ENCODE measurements around the gene SPIRE2. TPM values are rescaled to one million over a fixed set of nuclear protein-coding genes. Genes with fewer than 3 reads are reported as not detected.

The SPIRE2 gene
- total and polyA plus RNA-seq, 5 donors from 2014 or later: 0.35 TPM; not detected in 4

GRCh38 chr16:89920723-89921122 is 92.4 kb downstream of the SPIRE2 start:
- Mint-ChIP-seq H3K9me3 (no peaks in the 10 kb centered on the region), H3K36me3 (no peaks in the 10 kb centered on the region), H3K27me3 (peaks cover 40% of the 10 kb centered on the region), H3K27ac (no peak overlapping the region), H3K4me1 (peaks cover 0 to 65% (median 20%) of the 10 kb centered on the region in 4 donors), H3K4me3 (peak overlapping the region in 3 of 4 donors; percentile 35 to 88 (median 60))
- H3K4me3 ChIP-seq (ENCODE audit: low read depth, low read length): no peak overlapping the region
- no peaks in the 10 kb centered on the region for H3K9me3 ChIP-seq (ENCODE audit: control insufficient read depth in 2 of 2, low read length in 2 of 2)
- H3K4me1 ChIP-seq (ENCODE audit: control insufficient read depth, insufficient read depth, low read length, poor library complexity, severe bottlenecking): peaks cover 78% of the 10 kb centered on the region
- DNase-seq (no peak), ATAC-seq (ENCODE audit: low read depth in 2 of 2) (no peak)
- no peaks in the 10 kb centered on the region for H3K36me3 ChIP-seq (ENCODE audit: control insufficient read depth, insufficient read depth, low read length)
- H3K27ac ChIP-seq (ENCODE audit: insufficient read depth, low read length, poor library complexity, severe bottlenecking): no peak overlapping the region
- no peaks in the 10 kb centered on the region for H3K27me3 ChIP-seq (ENCODE audit: control insufficient read depth, insufficient read depth, low read length)

Other genes with a start within 250 kb of the SPIRE2 start
- not detected for gene DPEP1, start 214.8 kb upstream of the SPIRE2 start, total RNA-seq
- not detected for gene DPEP1, start 214.8 kb upstream of the SPIRE2 start, polyA plus RNA-seq
- 110 TPM for gene CHMP1A, start 170.8 kb upstream of the SPIRE2 start, total RNA-seq
- 100 to 1,000 TPM in 1 of 4 donors, 10 to 100 TPM in 3; 77.5 to 111 (median 87.5) TPM for gene CHMP1A, start 170.8 kb upstream of the SPIRE2 start, polyA plus RNA-seq
- 7.1 TPM for gene SPATA33, start 170.6 kb upstream of the SPIRE2 start, total RNA-seq
- 1 to 10 TPM; 2.0 to 4.4 (median 3.0) TPM for gene SPATA33, start 170.6 kb upstream of the SPIRE2 start, polyA plus RNA-seq
- 97.5 TPM for gene CDK10, start 141.8 kb upstream of the SPIRE2 start, total RNA-seq
- gene CDK10, start 141.8 kb upstream of the SPIRE2 start, polyA plus RNA-seq: 10 to 100 TPM; 20.5 to 28.0 (median 22.8) TPM
- 15.6 TPM for gene SPATA2L, start 126.8 kb upstream of the SPIRE2 start, total RNA-seq
- 1 to 10 TPM; 5.6 to 8.8 (median 8.1) TPM for gene SPATA2L, start 126.8 kb upstream of the SPIRE2 start, polyA plus RNA-seq
- 22.0 TPM for gene VPS9D1, start 107.6 kb upstream of the SPIRE2 start, total RNA-seq
- under 1 TPM; 0.13 to 0.41 (median 0.34) TPM for gene VPS9D1, start 107.6 kb upstream of the SPIRE2 start, polyA plus RNA-seq
- gene ZNF276, start 106.9 kb upstream of the SPIRE2 start, total RNA-seq: 108 TPM
- 10 to 100 TPM; 15.5 to 20.9 (median 19.7) TPM for gene ZNF276, start 106.9 kb upstream of the SPIRE2 start, polyA plus RNA-seq
- gene FANCA, start 11.8 kb upstream of the SPIRE2 start, total RNA-seq: 25.4 TPM
- gene FANCA, start 11.8 kb upstream of the SPIRE2 start, polyA plus RNA-seq: 10 to 100 TPM in 3 of 4 donors, 1 to 10 TPM in 1; 8.9 to 14.7 (median 12.9) TPM
- 431 TPM for gene TCF25, start 45.1 kb downstream of the SPIRE2 start, total RNA-seq
- 10 to 100 TPM; 75.2 to 99.3 (median 78.3) TPM for gene TCF25, start 45.1 kb downstream of the SPIRE2 start, polyA plus RNA-seq
- 14.9 TPM for gene MC1R, start 90.4 kb downstream of the SPIRE2 start, total RNA-seq
- gene MC1R, start 90.4 kb downstream of the SPIRE2 start, polyA plus RNA-seq: under 1 TPM in 3 of 4 donors, not detected in 1; 0.08 to 0.38 (median 0.18) TPM
- gene TUBB3, start 94.9 kb downstream of the SPIRE2 start, total RNA-seq: 1.8 TPM
- under 1 TPM in 1 of 4 donors, not detected in 3; 0.22 TPM for gene TUBB3, start 94.9 kb downstream of the SPIRE2 start, polyA plus RNA-seq
- 28.9 TPM for gene DEF8, start 120.3 kb downstream of the SPIRE2 start, total RNA-seq
- gene DEF8, start 120.3 kb downstream of the SPIRE2 start, polyA plus RNA-seq: 10 to 100 TPM; 22.7 to 51.6 (median 28.2) TPM
- 1.1 TPM for gene DBNDD1, start 191.0 kb downstream of the SPIRE2 start, total RNA-seq
- gene DBNDD1, start 191.0 kb downstream of the SPIRE2 start, polyA plus RNA-seq: 1 to 10 TPM; 2.0 to 7.8 (median 4.7) TPM
- not detected for gene PRDM7, start 248.9 kb downstream of the SPIRE2 start, total RNA-seq
- gene PRDM7, start 248.9 kb downstream of the SPIRE2 start, polyA plus RNA-seq: not detected